OCI-LY3 (cell line): ENCODE measurements around the gene ABCC10.

ENCODE experiments used
- H2AFZ ChIP-seq: fragments of 200-600, 300-600 bp; shearing (Covaris generic); 2 replicates; pipeline ENCODE4 v1.6.0; 2014; ENCODE audit warnings: antibody characterized with exemption, low read depth, low read length
- H3K27ac ChIP-seq: fragments of 200-600, 300-600 bp; sonication (generic); 2 replicates; pipeline ENCODE4 v1.5.1; 2014; ENCODE audit warnings: mild to moderate bottlenecking, low read length, moderate library complexity, mixed read lengths
- H3K27me3 ChIP-seq: fragments of 200-600, 300-600 bp; sonication (generic); 2 replicates; pipeline ENCODE4 v1.6.1; 2014; ENCODE audit warnings: low read depth, low read length, mixed read lengths
- H3K36me3 ChIP-seq: fragments of 200-600, 300-600 bp; sonication (generic); replicated peaks from 2 replicates; pipeline ENCODE3; 2014; ENCODE audit warnings: low read depth, low read length, mixed read lengths
- H3K4me1 ChIP-seq: fragments of 300-600, 200-600 bp; sonication (generic); 2 replicates; pipeline ENCODE4 v1.6.1; 2014; ENCODE audit warnings: low read length, mixed read lengths
- H3K4me2 ChIP-seq: fragments of 200-600, 300-600 bp; sonication (generic); 2 replicates; pipeline ENCODE4 v1.6.1; 2014; ENCODE audit warnings: low read length, mixed read lengths
- H3K4me3 ChIP-seq: fragments of 300-600, 200-600 bp; sonication (generic); 2 replicates; pipeline ENCODE4 v1.5.1; 2014; ENCODE audit warnings: antibody characterized with exemption, mild to moderate bottlenecking, low read length, moderate library complexity
- H3K79me2 ChIP-seq: fragments of 300-600, 200-600 bp; shearing (Covaris generic); 2 replicates; pipeline ENCODE4 v1.6.1; 2014; ENCODE audit warnings: mild to moderate bottlenecking, low read length, mixed read lengths
- H3K9ac ChIP-seq: fragments of 300-600, 200-600 bp; shearing (Covaris generic); 2 replicates; pipeline ENCODE4 v1.6.0; 2014; ENCODE audit warnings: mild to moderate bottlenecking, low read length, moderate library complexity
- H3K9me3 ChIP-seq: fragments of 200-600, 300-600 bp; shearing (Covaris generic); 2 replicates; pipeline ENCODE4 v1.6.1; 2014; ENCODE audit warnings: low read length, mixed read lengths; ENCODE audit not compliant: insufficient read depth
- H4K20me1 ChIP-seq: fragments of 200-600, 300-600 bp; sonication (generic); 2 replicates; pipeline ENCODE4 v1.6.1; 2016; ENCODE audit warnings: low read length, mixed read lengths; ENCODE audit not compliant: insufficient read depth
- EZH2phosphoT487 ChIP-seq: fragments of 200-600 bp; shearing (Covaris generic); IDR thresholded peaks from 2 replicates; pipeline ENCODE4 v1.6.1; 2018; ENCODE audit warnings: antibody characterized with exemption, mixed run types, low read depth
- TF ChIP-seq, protein P1 (sequence below): fragments of 200-600, 300-600 bp; sonication (generic); IDR thresholded peaks from 2 replicates; pipeline ENCODE4 v1.5.1; 2014; ENCODE audit warnings: antibody characterized with exemption, low read length, low read depth

ABCC10 gene

DNA sequence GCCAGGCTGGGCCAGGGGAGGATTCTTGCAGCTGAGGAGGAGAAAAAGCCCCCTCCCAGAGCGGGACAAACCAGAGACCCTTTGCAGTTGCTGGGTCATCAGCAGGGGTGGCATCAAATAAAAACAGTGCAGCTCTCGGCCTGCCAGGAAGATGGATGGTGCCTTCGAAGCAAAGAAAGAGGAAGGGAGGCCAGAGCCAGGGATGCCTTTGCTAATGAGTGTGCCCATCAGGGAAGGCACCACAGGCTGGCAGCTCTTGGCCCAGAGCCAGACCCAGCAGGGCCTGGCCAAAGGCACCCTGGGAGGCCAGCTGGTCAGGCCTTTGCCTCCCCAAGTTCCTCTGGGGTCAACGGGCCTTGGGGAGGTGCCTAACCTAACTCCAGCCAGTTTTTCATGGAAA lies 31.6 kb upstream of the ABCC10 start:
- Histone ChIP-seq H3K4me3 (no peak overlapping the region), H3K4me2 (no peak overlapping the region), H3K4me1 (peaks cover 40% of the 10 kb centered on the region), H2AFZ (no peak overlapping the region), H4K20me1 (no peaks in the 10 kb centered on the region), H3K9ac (no peak overlapping the region), H3K27me3 (0 out of 2 replicates have a peak, but pooled peaks cover 4% of the 10 kb centered on the region), H3K9me3 (no peaks in the 10 kb centered on the region), H3K79me2 (no peaks in the 10 kb centered on the region), H3K36me3 (no peaks in the 10 kb centered on the region), H3K27ac (no peak overlapping the region)
- no peak for TF ChIP-seq EZH2phosphoT487
- TF ChIP-seq, protein P1, sequence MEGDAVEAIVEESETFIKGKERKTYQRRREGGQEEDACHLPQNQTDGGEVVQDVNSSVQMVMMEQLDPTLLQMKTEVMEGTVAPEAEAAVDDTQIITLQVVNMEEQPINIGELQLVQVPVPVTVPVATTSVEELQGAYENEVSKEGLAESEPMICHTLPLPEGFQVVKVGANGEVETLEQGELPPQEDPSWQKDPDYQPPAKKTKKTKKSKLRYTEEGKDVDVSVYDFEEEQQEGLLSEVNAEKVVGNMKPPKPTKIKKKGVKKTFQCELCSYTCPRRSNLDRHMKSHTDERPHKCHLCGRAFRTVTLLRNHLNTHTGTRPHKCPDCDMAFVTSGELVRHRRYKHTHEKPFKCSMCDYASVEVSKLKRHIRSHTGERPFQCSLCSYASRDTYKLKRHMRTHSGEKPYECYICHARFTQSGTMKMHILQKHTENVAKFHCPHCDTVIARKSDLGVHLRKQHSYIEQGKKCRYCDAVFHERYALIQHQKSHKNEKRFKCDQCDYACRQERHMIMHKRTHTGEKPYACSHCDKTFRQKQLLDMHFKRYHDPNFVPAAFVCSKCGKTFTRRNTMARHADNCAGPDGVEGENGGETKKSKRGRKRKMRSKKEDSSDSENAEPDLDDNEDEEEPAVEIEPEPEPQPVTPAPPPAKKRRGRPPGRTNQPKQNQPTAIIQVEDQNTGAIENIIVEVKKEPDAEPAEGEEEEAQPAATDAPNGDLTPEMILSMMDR = no peak

DNA sequence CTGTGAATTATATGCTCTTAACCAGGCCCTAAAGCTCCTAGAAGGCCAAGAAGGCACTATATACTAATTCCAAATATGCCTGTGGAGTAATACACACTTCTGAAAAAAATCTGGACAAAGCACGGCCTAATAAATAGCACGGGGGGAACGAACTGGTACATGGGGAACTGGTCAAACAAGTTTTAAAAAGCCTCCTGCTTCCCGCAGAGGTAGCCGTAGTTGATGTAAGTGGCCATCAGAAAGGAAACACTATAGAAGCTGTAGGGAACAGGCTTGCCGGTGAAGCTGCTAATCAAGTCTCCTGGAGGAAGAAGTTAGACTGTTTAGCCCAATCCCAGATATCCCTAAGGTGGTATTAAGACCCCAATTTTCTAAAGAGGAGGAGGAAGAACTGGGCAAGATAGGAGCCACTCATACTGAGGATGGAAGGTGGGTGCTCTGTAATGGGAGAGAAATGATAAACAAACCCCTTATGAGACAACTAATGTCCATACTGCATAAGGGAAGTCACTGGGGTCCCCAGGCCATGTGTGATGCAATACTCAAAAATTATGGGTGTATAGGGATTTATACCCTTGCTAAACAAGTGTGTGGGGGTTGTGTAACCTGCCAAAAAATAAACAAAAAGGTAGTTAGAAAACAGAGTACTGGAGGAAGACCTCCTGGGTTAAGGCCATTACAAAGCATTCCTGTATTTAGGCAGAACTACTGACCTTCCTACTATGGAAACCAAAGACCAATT lies 30.8 kb upstream of the ABCC10 start:
- TF ChIP-seq EZH2phosphoT487 = no peak
- TF ChIP-seq, protein P1 = no peak
- Histone ChIP-seq H4K20me1 (no peaks in the 10 kb centered on the region), H3K79me2 (no peaks in the 10 kb centered on the region), H3K4me2 (no peak overlapping the region), H2AFZ (no peak overlapping the region), H3K9me3 (no peaks in the 10 kb centered on the region), H3K27me3 (0 out of 2 replicates have a peak, but pooled peaks cover under 1% of the 10 kb centered on the region), H3K36me3 (no peaks in the 10 kb centered on the region), H3K27ac (no peak overlapping the region), H3K4me3 (no peak overlapping the region), H3K9ac (no peak overlapping the region), H3K4me1 (peaks cover 36% of the 10 kb centered on the region)

DNA sequence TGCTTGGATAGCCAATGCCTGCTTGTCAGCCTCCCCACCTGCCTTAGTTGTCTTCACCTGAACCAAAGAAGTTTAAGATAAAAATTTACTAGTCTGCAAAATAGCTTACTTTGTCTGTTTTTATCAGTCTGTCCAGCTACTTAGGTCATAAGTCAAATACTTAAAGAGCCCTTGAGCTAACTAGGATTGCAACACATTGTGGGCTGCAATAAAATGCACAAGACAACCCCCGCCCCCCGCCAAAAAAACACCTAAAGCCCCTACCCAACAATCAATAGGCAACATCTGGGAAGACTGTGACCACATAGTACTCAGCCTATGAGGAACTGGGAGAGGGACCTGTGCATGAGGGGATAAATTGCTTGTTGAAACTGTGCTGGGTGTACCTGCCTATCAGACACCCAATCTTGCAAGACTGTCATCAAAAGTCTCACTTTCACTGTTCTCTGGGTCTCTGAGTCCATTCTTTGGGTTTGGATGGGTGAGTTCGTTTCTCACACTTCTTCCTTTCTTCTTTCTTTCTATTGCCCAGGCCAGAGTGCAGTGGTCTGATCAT lies 27.3 kb upstream of the ABCC10 start:
- no peak overlapping the region for H3K9ac ChIP-seq
- no peaks in the 10 kb centered on the region for H3K36me3 ChIP-seq
- no peak overlapping the region for H3K4me2 ChIP-seq
- no peaks in the 10 kb centered on the region for H4K20me1 ChIP-seq
- H2AFZ ChIP-seq = no peak overlapping the region
- H3K4me3 ChIP-seq = no peak overlapping the region
- H3K79me2 ChIP-seq = no peaks in the 10 kb centered on the region
- H3K9me3 ChIP-seq = no peaks in the 10 kb centered on the region
- no peak overlapping the region for H3K27ac ChIP-seq
- peaks cover 21% of the 10 kb centered on the region for H3K4me1 ChIP-seq
- 0 out of 2 replicates have a peak, but pooled peaks cover 4% of the 10 kb centered on the region for H3K27me3 ChIP-seq
- TF ChIP-seq, protein P1 = no peak
- TF ChIP-seq EZH2phosphoT487 = no peak

DNA sequence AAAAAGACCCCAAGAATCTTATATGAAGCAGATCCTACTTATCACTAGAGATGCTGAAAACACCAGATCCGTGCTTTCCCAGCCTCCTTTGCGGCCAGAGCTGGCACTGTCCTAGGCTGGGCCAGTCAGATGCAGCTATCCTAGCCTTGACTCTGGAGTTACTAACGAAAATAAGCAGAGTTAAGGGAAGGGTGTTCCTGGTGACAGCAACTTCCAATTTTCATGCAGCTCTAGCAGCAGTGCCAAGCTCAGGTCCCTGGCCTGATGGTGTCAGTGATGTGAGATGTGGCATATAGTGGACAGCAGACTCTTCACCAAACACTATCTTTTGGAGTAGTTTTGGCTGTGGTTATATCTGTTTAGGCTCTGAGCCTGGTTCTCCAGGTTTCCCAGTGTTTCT lies 25.6 kb upstream of the ABCC10 start:
- no peak overlapping the region for H3K27ac ChIP-seq
- TF ChIP-seq, protein P1 = no peak
- TF ChIP-seq EZH2phosphoT487 = no peak
- no peaks in the 10 kb centered on the region for H3K36me3 ChIP-seq
- H3K9me3 ChIP-seq = no peaks in the 10 kb centered on the region
- no peaks in the 10 kb centered on the region for H4K20me1 ChIP-seq
- H2AFZ ChIP-seq = no peak overlapping the region
- H3K4me3 ChIP-seq = no peak overlapping the region
- H3K4me2 ChIP-seq = no peak overlapping the region
- H3K79me2 ChIP-seq = no peaks in the 10 kb centered on the region
- H3K9ac ChIP-seq = no peak overlapping the region
- 0 out of 2 replicates have a peak, but pooled peaks cover 4% of the 10 kb centered on the region for H3K27me3 ChIP-seq
- H3K4me1 ChIP-seq = peaks cover 19% of the 10 kb centered on the region
